MM.1S (cell line): ENCODE results near the gene MIP.

Experiments
- EZH2 ChIP-seq: fragments of 300-600 bp; sonication (generic); optimal IDR thresholded peaks from 2 replicates; pipeline ENCODE3; 2017; ENCODE audit warnings: low read depth, mild to moderate bottlenecking, antibody characterized with exemption, low read length, mixed read lengths
- TF ChIP-seq, protein P1 (sequence below): fragments of 300-600 bp; sonication (generic); IDR thresholded peaks from 2 replicates; pipeline ENCODE4 v1.5.1; 2016; ENCODE audit warnings: antibody characterized with exemption, low read length, mixed read lengths

DNA sequence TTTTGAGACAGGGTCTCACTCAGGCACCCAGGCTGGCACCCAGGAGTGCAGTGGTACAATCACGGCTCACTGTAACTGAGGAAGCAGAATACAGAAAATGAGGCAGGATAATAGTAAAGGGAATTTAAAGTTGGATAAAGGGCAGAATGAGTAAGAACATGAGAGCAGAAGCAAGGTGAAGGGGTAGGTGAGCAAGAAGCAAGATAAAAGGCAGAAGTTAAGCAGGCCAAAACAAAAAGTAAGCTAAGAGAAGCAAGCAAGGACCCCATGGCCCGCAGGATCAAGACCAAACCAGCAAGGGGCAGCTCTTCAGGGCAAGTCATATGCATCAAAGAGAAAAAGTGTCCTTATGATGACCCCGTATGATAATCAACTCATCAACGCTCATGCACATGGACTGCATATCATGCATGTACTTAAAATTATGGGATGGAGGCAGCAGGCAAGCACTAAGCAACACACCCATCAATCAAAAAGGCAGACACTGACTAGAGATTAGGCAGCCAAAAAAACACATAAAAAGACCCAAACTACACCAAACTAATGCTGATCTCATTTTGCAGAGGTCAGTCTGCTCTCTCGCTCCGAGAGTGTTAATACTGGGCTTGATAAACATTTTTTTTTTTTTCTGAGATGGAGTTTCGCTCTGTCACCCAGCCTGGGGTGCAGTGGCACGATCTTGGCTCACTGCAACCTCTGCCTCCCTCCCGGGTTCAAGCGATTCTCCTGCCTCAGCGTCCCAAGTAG, 16.9 kb downstream of the MIP start:
- TF ChIP-seq, protein P1, sequence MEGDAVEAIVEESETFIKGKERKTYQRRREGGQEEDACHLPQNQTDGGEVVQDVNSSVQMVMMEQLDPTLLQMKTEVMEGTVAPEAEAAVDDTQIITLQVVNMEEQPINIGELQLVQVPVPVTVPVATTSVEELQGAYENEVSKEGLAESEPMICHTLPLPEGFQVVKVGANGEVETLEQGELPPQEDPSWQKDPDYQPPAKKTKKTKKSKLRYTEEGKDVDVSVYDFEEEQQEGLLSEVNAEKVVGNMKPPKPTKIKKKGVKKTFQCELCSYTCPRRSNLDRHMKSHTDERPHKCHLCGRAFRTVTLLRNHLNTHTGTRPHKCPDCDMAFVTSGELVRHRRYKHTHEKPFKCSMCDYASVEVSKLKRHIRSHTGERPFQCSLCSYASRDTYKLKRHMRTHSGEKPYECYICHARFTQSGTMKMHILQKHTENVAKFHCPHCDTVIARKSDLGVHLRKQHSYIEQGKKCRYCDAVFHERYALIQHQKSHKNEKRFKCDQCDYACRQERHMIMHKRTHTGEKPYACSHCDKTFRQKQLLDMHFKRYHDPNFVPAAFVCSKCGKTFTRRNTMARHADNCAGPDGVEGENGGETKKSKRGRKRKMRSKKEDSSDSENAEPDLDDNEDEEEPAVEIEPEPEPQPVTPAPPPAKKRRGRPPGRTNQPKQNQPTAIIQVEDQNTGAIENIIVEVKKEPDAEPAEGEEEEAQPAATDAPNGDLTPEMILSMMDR: no peak
- no peak for TF ChIP-seq EZH2
